Measurements from ENCODE around the gene MYO9B. TPM values are rescaled to one million over a fixed set of nuclear protein-coding genes. Genes with fewer than 3 reads are reported as not detected.

MYO9B gene
- polyA plus RNA-seq, 3 donors = 5.9 to 366 (median 7.5) TPM

DNA sequence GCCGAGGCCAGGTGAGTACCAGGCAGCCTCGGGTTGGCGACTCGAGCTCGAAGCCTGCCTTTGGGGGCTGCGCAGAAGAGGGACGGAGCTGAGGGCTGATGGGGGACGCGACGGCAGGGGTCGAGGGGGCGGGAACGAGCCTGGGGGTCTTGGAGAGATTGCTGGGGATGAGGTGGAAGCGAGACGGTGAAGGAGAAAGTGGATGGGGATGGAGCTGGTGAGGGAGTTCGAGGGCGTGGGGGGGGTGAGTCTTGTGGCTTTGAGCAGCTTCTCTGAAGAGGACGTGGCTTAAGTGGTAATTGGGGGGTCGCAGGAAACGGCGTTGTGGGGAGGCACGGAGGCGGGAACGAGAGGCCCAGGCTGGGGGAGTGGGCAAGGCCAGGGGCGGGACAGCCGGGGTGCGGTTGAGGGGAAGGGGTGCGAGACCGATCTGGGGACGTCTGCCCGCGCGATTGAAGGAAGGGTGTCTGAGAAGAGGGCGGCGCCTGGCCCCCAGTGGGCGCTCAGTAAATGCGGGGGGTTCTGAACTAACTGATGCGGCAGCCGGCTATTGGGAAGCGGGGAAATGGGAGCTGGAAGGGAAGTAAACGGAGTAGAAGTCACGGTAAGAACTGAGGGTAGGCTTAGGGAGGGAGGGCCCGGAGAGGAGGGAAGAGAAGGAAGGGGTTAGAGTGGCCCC, 426 bp downstream of the MYO9B start:
- no peaks in the 10 kb centered on the region for H3K9me3 Mint-ChIP-seq
- peaks cover 92% of the 10 kb centered on the region for H3K79me2 ChIP-seq (ENCODE audit: insufficient read depth, low read length)
- H3K4me1 Mint-ChIP-seq = peaks cover 57% of the 10 kb centered on the region
- H3K27ac Mint-ChIP-seq = peak overlapping the region; percentile 93 to 99 (median 97)
- H3K9me3 ChIP-seq (replicated peaks in 1 of 2; ENCODE audit: control insufficient read depth in 1 of 2, insufficient read depth in 1 of 2, low read length in 2 of 2) = no peaks in the 10 kb centered on the region
- peak overlapping the region; percentile 81 for H3K4me2 ChIP-seq (replicated peaks; ENCODE audit: extremely low read depth, low read length, poor library complexity, severe bottlenecking)
- peaks cover 44 to 51% of the 10 kb centered on the region in 2 donors for H3K4me1 ChIP-seq (ENCODE audit: control insufficient read depth in 1 of 2, insufficient read depth in 2 of 2, low read length in 2 of 2)
- H3K9ac ChIP-seq (ENCODE audit: insufficient read depth, low read length, poor library complexity, severe bottlenecking) = peak overlapping the region; percentile 93
- peak overlapping the region; percentile 72 to 91 for H3K27ac ChIP-seq (ENCODE audit: low read depth in 1 of 2, low read length in 2 of 2)
- WGBS (ENCODE audit: insufficient coverage) = 0% methylated on average over 32 of the region's 43 CpGs
- H3K36me3 Mint-ChIP-seq = peaks cover 33 to 49% of the 10 kb centered on the region in 2 donors
- H3K27me3 Mint-ChIP-seq (ENCODE audit: low read depth in 3 of 3) = peaks cover 0 to 3% (median 0%) of the 10 kb centered on the region in 3 donors
- H3K4me3 ChIP-seq (replicated peaks in 1 of 3; ENCODE audit: low read depth in 2 of 3, low read length in 3 of 3) = peak overlapping the region; percentile 92 to 100 (median 93)
- intact Hi-C loops (cut with micrococcal nuclease) = loop anchor here (2.0 to 5.0 kb wide), 5 partner anchors 15 to 151 kb away; partner anchors contain the start of gene OCEL1 (in 1 of the 2)
- H3K4me3 Mint-ChIP-seq = peak overlapping the region; percentile 99 to 100
- DNase-seq = peak in 2 of 3 donors; percentile 30 to 53
- no peaks in the 10 kb centered on the region for H3K27me3 ChIP-seq (ENCODE audit: control insufficient read depth in 2 of 2, insufficient read depth in 2 of 2, low read length in 2 of 2)
- TF ChIP-seq, protein P1, sequence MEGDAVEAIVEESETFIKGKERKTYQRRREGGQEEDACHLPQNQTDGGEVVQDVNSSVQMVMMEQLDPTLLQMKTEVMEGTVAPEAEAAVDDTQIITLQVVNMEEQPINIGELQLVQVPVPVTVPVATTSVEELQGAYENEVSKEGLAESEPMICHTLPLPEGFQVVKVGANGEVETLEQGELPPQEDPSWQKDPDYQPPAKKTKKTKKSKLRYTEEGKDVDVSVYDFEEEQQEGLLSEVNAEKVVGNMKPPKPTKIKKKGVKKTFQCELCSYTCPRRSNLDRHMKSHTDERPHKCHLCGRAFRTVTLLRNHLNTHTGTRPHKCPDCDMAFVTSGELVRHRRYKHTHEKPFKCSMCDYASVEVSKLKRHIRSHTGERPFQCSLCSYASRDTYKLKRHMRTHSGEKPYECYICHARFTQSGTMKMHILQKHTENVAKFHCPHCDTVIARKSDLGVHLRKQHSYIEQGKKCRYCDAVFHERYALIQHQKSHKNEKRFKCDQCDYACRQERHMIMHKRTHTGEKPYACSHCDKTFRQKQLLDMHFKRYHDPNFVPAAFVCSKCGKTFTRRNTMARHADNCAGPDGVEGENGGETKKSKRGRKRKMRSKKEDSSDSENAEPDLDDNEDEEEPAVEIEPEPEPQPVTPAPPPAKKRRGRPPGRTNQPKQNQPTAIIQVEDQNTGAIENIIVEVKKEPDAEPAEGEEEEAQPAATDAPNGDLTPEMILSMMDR (IDR thresholded peaks at IDR 0.05) = no peak
- peaks cover 10 to 15% of the 10 kb centered on the region in 2 donors for H3K36me3 ChIP-seq (replicated peaks in 1 of 2; ENCODE audit: control insufficient read depth in 1 of 2, insufficient read depth in 2 of 2, low read length in 2 of 2)
- peaks cover 51% of the 10 kb centered on the region for H4K20me1 ChIP-seq (ENCODE audit: insufficient read depth, low read length)
- no peak overlapping the region for H2AFZ ChIP-seq (ENCODE audit: insufficient read depth, low read depth, low read length, poor library complexity, severe bottlenecking)

DNA sequence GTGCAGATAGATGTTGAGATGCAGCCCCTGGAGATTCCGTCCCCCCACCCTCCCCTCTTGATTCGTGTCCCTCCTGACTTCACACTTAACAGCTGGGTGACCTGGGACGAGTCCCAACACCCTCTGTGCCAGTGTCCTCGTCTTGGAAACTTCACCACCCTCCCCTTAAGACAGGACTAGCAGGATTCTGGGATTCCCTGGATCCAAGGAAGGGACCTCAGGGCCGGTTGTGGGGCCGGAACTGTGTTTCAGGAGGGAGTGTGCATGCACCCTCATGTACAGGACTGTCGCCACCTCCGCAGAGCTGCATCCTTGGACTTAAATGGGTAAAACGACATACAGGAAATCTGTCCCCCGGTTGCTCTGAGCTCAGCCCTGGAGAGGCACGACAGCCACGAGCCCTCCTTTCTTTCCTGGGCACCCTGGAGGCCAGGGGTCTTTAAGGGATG, 990 bp downstream of the MYO9B start:
- peaks cover 44 to 52% of the 10 kb centered on the region in 2 donors for H3K4me1 ChIP-seq (ENCODE audit: control insufficient read depth in 1 of 2, insufficient read depth in 2 of 2, low read length in 2 of 2)
- peaks cover 0 to 3% (median 0%) of the 10 kb centered on the region in 3 donors for H3K27me3 Mint-ChIP-seq (ENCODE audit: low read depth in 3 of 3)
- peak overlapping the region; percentile 99 to 100 for H3K4me3 Mint-ChIP-seq
- TF ChIP-seq, protein P1 (IDR thresholded peaks at IDR 0.05) = no peak
- no peaks in the 10 kb centered on the region for H3K27me3 ChIP-seq (ENCODE audit: control insufficient read depth in 2 of 2, insufficient read depth in 2 of 2, low read length in 2 of 2)
- peak overlapping the region; percentile 93 to 99 (median 97) for H3K27ac Mint-ChIP-seq
- DNase-seq = no peak
- 0% methylated on average over 7 of the region's 12 CpGs for WGBS (ENCODE audit: insufficient coverage)
- H3K36me3 Mint-ChIP-seq = peaks cover 32 to 48% of the 10 kb centered on the region in 2 donors
- intact Hi-C loops (cut with micrococcal nuclease) = loop anchor here (2.0 to 5.0 kb wide), 5 partner anchors 14 to 151 kb away; partner anchors contain the start of gene OCEL1 (in 1 of the 2)
- peak overlapping the region; percentile 93 for H3K9ac ChIP-seq (ENCODE audit: insufficient read depth, low read length, poor library complexity, severe bottlenecking)
- H2AFZ ChIP-seq (ENCODE audit: insufficient read depth, low read depth, low read length, poor library complexity, severe bottlenecking) = no peak overlapping the region
- peaks cover 57% of the 10 kb centered on the region for H4K20me1 ChIP-seq (ENCODE audit: insufficient read depth, low read length)
- H3K79me2 ChIP-seq (ENCODE audit: insufficient read depth, low read length) = peaks cover 92% of the 10 kb centered on the region
- peaks cover 58% of the 10 kb centered on the region for H3K4me1 Mint-ChIP-seq
- peaks cover 6 to 9% of the 10 kb centered on the region in 2 donors for H3K36me3 ChIP-seq (replicated peaks in 1 of 2; ENCODE audit: control insufficient read depth in 1 of 2, insufficient read depth in 2 of 2, low read length in 2 of 2)
- no peaks in the 10 kb centered on the region for H3K9me3 ChIP-seq (replicated peaks in 1 of 2; ENCODE audit: control insufficient read depth in 1 of 2, insufficient read depth in 1 of 2, low read length in 2 of 2)
- peak overlapping the region; percentile 72 to 91 for H3K27ac ChIP-seq (ENCODE audit: low read depth in 1 of 2, low read length in 2 of 2)
- H3K4me3 ChIP-seq (replicated peaks in 1 of 3; ENCODE audit: low read depth in 2 of 3, low read length in 3 of 3) = peak overlapping the region; percentile 92 to 100 (median 93)
- H3K9me3 Mint-ChIP-seq = no peaks in the 10 kb centered on the region
- peak overlapping the region; percentile 81 for H3K4me2 ChIP-seq (replicated peaks; ENCODE audit: extremely low read depth, low read length, poor library complexity, severe bottlenecking)

Measured in CD14-positive monocyte (primary cell).